IPS-11a (cell line): ENCODE results near the gene TAS2R10.
"Not testable (repeated sequence)": the region's sequence is repeated elsewhere in the genome, so short reads cannot be mapped to it uniquely, and the experiment has no call there.

Experiments used
- H3K4me3 ChIP-seq: one replicate; pipeline ENCODE4 v1.5.1; 2013; ENCODE audit warnings: low read depth, low read length, control low read depth

The TAS2R10 gene

GRCh38 chr12:10826258-10826657, at the start of gene TAS2R10:
Gene TAS2R10 (minus strand): TSS chr12:10826358. CDS start chr12:10826269, 89 bp downstream.
- H3K4me3 ChIP-seq: no peak within 1 kb of the TSS

GRCh38 chr12:10873378-10873777, 47.2 kb upstream of the TAS2R10 start:
- no peak overlapping the region for H3K4me3 ChIP-seq

GRCh38 chr12:10867381-10867780, 41.2 kb upstream of the TAS2R10 start:
- no peak overlapping the region for H3K4me3 ChIP-seq

GRCh38 chr12:10863512-10864218, 37.5 kb upstream of the TAS2R10 start:
- H3K4me3 ChIP-seq: no peak overlapping the region

GRCh38 chr12:10861366-10861765, 35.2 kb upstream of the TAS2R10 start:
- H3K4me3 ChIP-seq: no peak overlapping the region

GRCh38 chr12:10855807-10856206, 29.6 kb upstream of the TAS2R10 start:
- H3K4me3 ChIP-seq: no peak overlapping the region

GRCh38 chr12:10853776-10854175, 27.6 kb upstream of the TAS2R10 start:
- H3K4me3 ChIP-seq: no peak overlapping the region

- H3K4me3 ChIP-seq: no peak overlapping the region
Observed at GRCh38 chr12:10851243-10851858, 25.2 kb upstream of the TAS2R10 start.

GRCh38 chr12:10849425-10849878, 23.3 kb upstream of the TAS2R10 start, which contains the start of gene PRR4:
Gene PRR4 (minus strand): TSS chr12:10849475. CDS start chr12:10849437, 38 bp downstream.
- no peak within 1 kb of the TSS for H3K4me3 ChIP-seq

GRCh38 chr12:10847744-10848143, 21.6 kb upstream of the TAS2R10 start:
- no peak overlapping the region for H3K4me3 ChIP-seq

GRCh38 chr12:10842862-10843261, 16.7 kb upstream of the TAS2R10 start:
- H3K4me3 ChIP-seq: no peak overlapping the region

- no peak overlapping the region for H3K4me3 ChIP-seq
Observed at GRCh38 chr12:10838461-10838860, 12.3 kb upstream of the TAS2R10 start.

GRCh38 chr12:10829994-10830393, 3.8 kb upstream of the TAS2R10 start:
- no peak overlapping the region for H3K4me3 ChIP-seq

- no peak overlapping the region for H3K4me3 ChIP-seq
Observed at GRCh38 chr12:10824957-10825356, 1.2 kb downstream of the TAS2R10 start.

GRCh38 chr12:10811883-10812536, 14.1 kb downstream of the TAS2R10 start:
- no peak overlapping the region for H3K4me3 ChIP-seq

GRCh38 chr12:10810068-10810467, 16.1 kb downstream of the TAS2R10 start, which contains the start of gene TAS2R9:
Gene TAS2R9 (minus strand): TSS chr12:10810168. CDS start chr12:10810075, 93 bp downstream.
- no peak within 1 kb of the TSS for H3K4me3 ChIP-seq

GRCh38 chr12:10807186-10807585, 19.0 kb downstream of the TAS2R10 start, which contains the start of gene TAS2R8:
Gene TAS2R8 (minus strand): TSS chr12:10807286. CDS start chr12:10806980, 306 bp downstream.
- no peak within 1 kb of the TSS for H3K4me3 ChIP-seq

GRCh38 chr12:10802587-10802986, 23.6 kb downstream of the TAS2R10 start, which contains the start of gene TAS2R7:
Gene TAS2R7 (minus strand): TSS chr12:10802627. CDS start chr12:10802570, 57 bp downstream.
- H3K4me3 ChIP-seq: no peak within 1 kb of the TSS

GRCh38 chr12:10801741-10802140, 24.4 kb downstream of the TAS2R10 start:
- no peak overlapping the region for H3K4me3 ChIP-seq

- no peak overlapping the region for H3K4me3 ChIP-seq
Observed at GRCh38 chr12:10794222-10794621, 31.9 kb downstream of the TAS2R10 start.

- not testable (repeated sequence) for H3K4me3 ChIP-seq
Observed at GRCh38 chr12:10791769-10792168, 34.4 kb downstream of the TAS2R10 start.
